Chondrocyte (in vitro differentiated cells): ENCODE measurements around the gene EPHB1. TPM values are rescaled to one million over a fixed set of nuclear protein-coding genes. Genes with fewer than 3 reads are reported as not detected.

ENCODE experiments used
- DNase-seq: peaks from one replicate; pipeline ENCODE4 v3.0.0; 2021; ENCODE audit warnings: mixed read lengths, low spot score
- H3K27ac Mint-ChIP-seq: one replicate; pipeline ENCODE4 v1.8.0; 2021; ENCODE audit warnings: mild to moderate bottlenecking, moderate library complexity, mixed read lengths; ENCODE audit not compliant: unreplicated experiment
- H3K27me3 Mint-ChIP-seq: 2 replicates; pipeline ENCODE4 v1.8.0; 2021; ENCODE audit warnings: low read depth, mixed read lengths
- H3K36me3 Mint-ChIP-seq: 2 replicates; pipeline ENCODE4 v1.8.0; 2021; ENCODE audit warnings: low read depth, mixed read lengths
- H3K4me1 Mint-ChIP-seq: 2 replicates; pipeline ENCODE4 v1.8.0; 2021; ENCODE audit warnings: low read depth, mild to moderate bottlenecking, mixed read lengths
- H3K4me3 Mint-ChIP-seq: one replicate; pipeline ENCODE4 v1.8.0; 2021; ENCODE audit warnings: mild to moderate bottlenecking, moderate library complexity, mixed read lengths; ENCODE audit not compliant: unreplicated experiment
- H3K9me3 Mint-ChIP-seq: 2 replicates; pipeline ENCODE4 v1.8.0; 2021; ENCODE audit warnings: low read depth, mixed read lengths
- total RNA-seq: library from RNA; stranded (reverse); gene quantifications from 3 replicates; pipeline ENCODE4 v1.2.1, GENCODE V29; 2021
- TF ChIP-seq, protein P1 (sequence below): fragments of 200-600 bp; sonication (generic); IDR thresholded peaks from 2 replicates; pipeline ENCODE4 v1.5.0; 2021; ENCODE audit warnings: antibody characterized with exemption, mild to moderate bottlenecking, moderate library complexity

The EPHB1 gene
- total RNA-seq, 1 donor from 2014 or later, result 1.7 TPM

DNA sequence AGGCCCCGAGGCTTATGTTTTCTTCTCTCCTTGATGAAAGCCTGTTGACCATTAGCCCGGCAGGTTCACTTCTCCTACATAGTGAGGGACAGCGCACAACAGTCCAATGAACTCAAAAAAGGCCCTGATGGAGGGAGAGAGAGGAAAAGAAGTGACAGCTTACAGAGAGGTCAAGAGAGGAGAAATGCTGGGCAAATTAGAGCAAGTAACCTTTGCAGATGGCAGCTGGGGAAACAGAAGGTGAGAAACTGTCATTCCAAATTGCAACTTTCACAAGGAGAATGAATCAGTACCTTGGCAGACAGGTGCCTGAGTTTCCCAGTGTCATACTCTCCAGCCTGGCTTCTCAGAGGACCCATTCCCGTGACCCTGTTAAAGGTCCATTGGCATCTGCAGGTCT lies 252.0 kb downstream of the EPHB1 start:
- H3K27me3 Mint-ChIP-seq, result no peaks in the 10 kb centered on the region
- no peak overlapping the region for H3K4me3 Mint-ChIP-seq
- H3K27ac Mint-ChIP-seq, result no peak overlapping the region
- H3K36me3 Mint-ChIP-seq, result no peaks in the 10 kb centered on the region
- no peaks in the 10 kb centered on the region for H3K9me3 Mint-ChIP-seq
- H3K4me1 Mint-ChIP-seq, result no peaks in the 10 kb centered on the region
- TF ChIP-seq, protein P1, sequence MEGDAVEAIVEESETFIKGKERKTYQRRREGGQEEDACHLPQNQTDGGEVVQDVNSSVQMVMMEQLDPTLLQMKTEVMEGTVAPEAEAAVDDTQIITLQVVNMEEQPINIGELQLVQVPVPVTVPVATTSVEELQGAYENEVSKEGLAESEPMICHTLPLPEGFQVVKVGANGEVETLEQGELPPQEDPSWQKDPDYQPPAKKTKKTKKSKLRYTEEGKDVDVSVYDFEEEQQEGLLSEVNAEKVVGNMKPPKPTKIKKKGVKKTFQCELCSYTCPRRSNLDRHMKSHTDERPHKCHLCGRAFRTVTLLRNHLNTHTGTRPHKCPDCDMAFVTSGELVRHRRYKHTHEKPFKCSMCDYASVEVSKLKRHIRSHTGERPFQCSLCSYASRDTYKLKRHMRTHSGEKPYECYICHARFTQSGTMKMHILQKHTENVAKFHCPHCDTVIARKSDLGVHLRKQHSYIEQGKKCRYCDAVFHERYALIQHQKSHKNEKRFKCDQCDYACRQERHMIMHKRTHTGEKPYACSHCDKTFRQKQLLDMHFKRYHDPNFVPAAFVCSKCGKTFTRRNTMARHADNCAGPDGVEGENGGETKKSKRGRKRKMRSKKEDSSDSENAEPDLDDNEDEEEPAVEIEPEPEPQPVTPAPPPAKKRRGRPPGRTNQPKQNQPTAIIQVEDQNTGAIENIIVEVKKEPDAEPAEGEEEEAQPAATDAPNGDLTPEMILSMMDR, result no peak
- DNase-seq, result no peak

DNA sequence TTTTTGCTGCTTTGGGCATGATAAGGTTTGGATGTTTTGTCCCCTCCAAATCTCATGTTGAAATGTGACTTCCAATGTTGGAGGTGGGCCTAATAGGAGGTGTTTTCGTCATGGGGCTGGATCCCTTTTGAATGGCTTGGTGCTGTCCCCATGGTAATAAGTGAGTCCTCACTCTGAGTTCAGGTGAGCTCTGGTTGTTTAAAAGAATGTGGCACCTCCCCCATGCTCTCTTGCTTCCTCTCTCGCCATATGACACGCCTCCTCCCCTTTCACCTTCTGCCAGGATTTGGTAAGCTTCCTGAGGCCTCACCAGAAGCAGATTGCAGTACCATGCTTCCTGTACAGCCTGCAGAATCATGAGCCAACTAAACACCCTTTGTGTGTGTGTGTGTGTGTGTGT lies 255.5 kb downstream of the EPHB1 start:
- H3K36me3 Mint-ChIP-seq, result no peaks in the 10 kb centered on the region
- H3K4me3 Mint-ChIP-seq, result no peak overlapping the region
- no peak for DNase-seq
- H3K9me3 Mint-ChIP-seq, result no peaks in the 10 kb centered on the region
- no peaks in the 10 kb centered on the region for H3K27me3 Mint-ChIP-seq
- H3K4me1 Mint-ChIP-seq, result no peaks in the 10 kb centered on the region
- TF ChIP-seq, protein P1, result no peak
- no peak overlapping the region for H3K27ac Mint-ChIP-seq

DNA sequence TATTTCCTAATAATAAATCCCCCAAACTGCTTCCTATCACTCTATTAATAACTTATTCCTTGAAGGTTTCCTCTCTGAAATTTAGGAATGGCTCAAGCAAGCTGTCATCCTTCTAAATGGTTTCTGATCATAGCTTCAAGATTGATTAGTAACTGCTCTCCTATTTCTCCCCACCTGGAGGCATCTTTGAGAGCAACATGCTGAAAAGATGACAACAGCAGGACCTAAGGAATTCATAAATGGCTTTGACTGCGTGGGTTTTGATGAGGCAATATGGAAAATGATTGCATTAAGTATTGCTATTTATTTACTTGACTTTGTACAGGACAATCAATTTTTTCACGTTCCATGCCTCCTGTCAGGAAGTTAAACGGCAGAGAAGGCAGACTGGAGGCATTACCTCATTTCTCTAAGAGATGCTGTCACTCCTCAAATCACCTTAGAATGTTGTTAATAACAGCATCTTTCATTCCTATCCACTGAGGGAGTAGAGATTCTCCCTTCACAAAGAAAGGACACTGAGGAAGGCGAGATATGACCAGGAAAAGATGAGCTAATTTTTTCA lies 256.4 kb downstream of the EPHB1 start:
- no peaks in the 10 kb centered on the region for H3K4me1 Mint-ChIP-seq

DNA sequence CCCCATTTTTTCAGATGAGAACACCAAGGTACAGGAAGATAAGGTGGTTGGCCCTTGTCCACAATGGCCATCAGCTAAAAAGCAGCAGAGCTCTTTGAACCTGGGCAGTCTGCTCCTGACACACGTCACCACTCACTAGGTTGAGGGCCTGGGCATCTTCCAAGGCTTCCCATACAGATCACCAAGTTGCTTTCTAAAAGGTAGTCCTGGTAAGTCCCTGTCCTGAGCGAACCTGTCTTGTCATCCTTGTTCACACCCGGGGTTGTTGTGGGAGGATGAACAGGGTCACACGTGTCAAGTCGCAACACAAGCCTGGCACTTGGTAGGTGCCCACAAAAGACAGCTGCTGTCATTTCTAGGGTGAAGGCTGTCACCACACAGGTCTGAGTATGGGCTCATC lies 260.4 kb downstream of the EPHB1 start:
- Mint-ChIP-seq H3K27me3 (no peaks in the 10 kb centered on the region), H3K9me3 (no peaks in the 10 kb centered on the region), H3K4me1 (no peaks in the 10 kb centered on the region), H3K36me3 (no peaks in the 10 kb centered on the region), H3K4me3 (no peak overlapping the region), H3K27ac (no peak overlapping the region)
- no peak for DNase-seq
- TF ChIP-seq, protein P1, result no peak

More for the DNA sequence above, 256.4 kb downstream of the EPHB1 start:
- no peak overlapping the region for H3K27ac Mint-ChIP-seq
- H3K9me3 Mint-ChIP-seq, result no peaks in the 10 kb centered on the region
- no peaks in the 10 kb centered on the region for H3K36me3 Mint-ChIP-seq
- TF ChIP-seq, protein P1, result no peak
- DNase-seq, result no peak
- no peaks in the 10 kb centered on the region for H3K27me3 Mint-ChIP-seq
- H3K4me3 Mint-ChIP-seq, result no peak overlapping the region

DNA sequence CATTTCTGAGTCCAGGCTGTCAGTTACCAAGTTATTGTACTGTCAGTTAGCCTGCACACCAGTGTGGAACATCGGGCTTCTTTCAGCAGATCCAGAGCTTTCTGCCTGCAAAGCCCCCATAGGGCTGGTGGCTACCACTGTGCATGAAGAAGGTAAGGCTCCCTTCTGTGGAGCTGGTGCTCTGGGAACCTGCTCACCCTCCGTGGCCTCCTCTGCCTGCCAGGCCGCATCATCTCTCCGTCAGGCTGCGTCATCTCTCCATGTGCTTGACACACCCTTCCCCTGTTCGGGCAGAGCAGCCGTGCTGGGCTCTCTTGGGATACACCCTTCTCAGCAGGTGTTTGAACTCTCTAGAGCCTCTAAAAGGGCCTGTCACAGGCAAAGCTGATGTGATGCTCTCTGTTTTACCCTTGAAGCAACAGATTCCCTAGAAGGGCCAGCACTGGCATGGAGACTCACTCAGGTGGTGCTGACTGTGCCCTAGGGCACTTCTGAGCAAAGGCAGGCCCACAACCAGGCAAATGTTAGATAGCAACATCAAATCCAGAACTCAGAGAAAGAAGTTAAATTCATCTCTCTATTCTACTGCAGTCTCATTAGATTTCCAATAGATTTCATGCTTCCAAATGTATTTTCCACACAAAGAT lies 261.1 kb downstream of the EPHB1 start:
- H3K9me3 Mint-ChIP-seq, result no peaks in the 10 kb centered on the region
- DNase-seq, result no peak

More for the DNA sequence above, 261.1 kb downstream of the EPHB1 start:
- H3K4me1 Mint-ChIP-seq, result no peaks in the 10 kb centered on the region
- TF ChIP-seq, protein P1, result no peak
- no peak overlapping the region for H3K27ac Mint-ChIP-seq
- H3K27me3 Mint-ChIP-seq, result no peaks in the 10 kb centered on the region
- no peaks in the 10 kb centered on the region for H3K36me3 Mint-ChIP-seq
- H3K4me3 Mint-ChIP-seq, result no peak overlapping the region
